WTC11 (cell line): ENCODE results near the gene FAM117B. TPM values are rescaled to one million over a fixed set of nuclear protein-coding genes. Genes with fewer than 3 reads are reported as not detected.
A peak's percentile ranks its signal among the peaks of the same experiment; 100 is the strongest.

Experiments
- ATAC-seq: fragments of 200-7000 bp; cut with Tn5 transposase; 2 replicates; pipeline ENCODE4 v1.10.0; 2021; ENCODE audit warnings: mild to moderate bottlenecking, moderate library complexity
- CTCF ChIA-PET: fragments of 300-600 bp; sonication (Branson Sonifier 250); formaldehyde crosslinking; loops from one replicate; lab custom pipeline; 2021; ENCODE audit warnings: antibody characterized with exemption; lab: Charles Lee
- POLR2A ChIA-PET: fragments of 350-600 bp; sonication (Branson Sonifier 250); formaldehyde crosslinking; loops from one replicate; lab custom pipeline; 2021; ENCODE audit warnings: antibody characterized with exemption; lab: Charles Lee
- DNase-seq: peaks from one replicate; pipeline ENCODE4 v3.0.0; 2021; ENCODE audit warnings: low spot score
- H3K27ac Mint-ChIP-seq: 2 replicates; pipeline ENCODE4 v1.8.0; 2021; ENCODE audit warnings: mixed read lengths
- H3K27me3 Mint-ChIP-seq: 2 replicates; pipeline ENCODE4 v1.8.0; 2021; ENCODE audit warnings: low read depth, mild to moderate bottlenecking, moderate library complexity, mixed read lengths
- H3K36me3 Mint-ChIP-seq: 2 replicates; pipeline ENCODE4 v1.8.0; 2021; ENCODE audit warnings: mixed read lengths
- H3K4me1 Mint-ChIP-seq: 2 replicates; pipeline ENCODE4 v1.8.0; 2022; ENCODE audit warnings: mixed read lengths
- H3K4me3 Mint-ChIP-seq: 2 replicates; pipeline ENCODE4 v1.8.0; 2021; ENCODE audit warnings: mild to moderate bottlenecking, moderate library complexity, mixed read lengths
- H3K9me3 Mint-ChIP-seq: 2 replicates; pipeline ENCODE4 v1.8.0; 2021; ENCODE audit warnings: mixed read lengths
- FOXJ3 ChIP-seq: sonication (generic); formaldehyde crosslinking; IDR thresholded peaks from 2 replicates; pipeline ENCODE4 v1.9.0; 2021; ENCODE audit warnings: missing genetic modification reagents, mild to moderate bottlenecking, borderline replicate concordance
- GABPB1 ChIP-seq: sonication (generic); formaldehyde crosslinking; IDR thresholded peaks from 2 replicates; pipeline ENCODE4 v1.8.1; 2023; ENCODE audit warnings: mild to moderate bottlenecking, missing genetic modification reagents
- MXD4 ChIP-seq: fragments of 250-450 bp; sonication (Bioruptor Pico); IDR thresholded peaks from 2 replicates; pipeline ENCODE4 v1.8.0; 2021; ENCODE audit warnings: mild to moderate bottlenecking, moderate library complexity, borderline replicate concordance
- NR2C2 ChIP-seq: sonication (generic); formaldehyde crosslinking; IDR thresholded peaks from 2 replicates; pipeline ENCODE4 v1.8.0; 2022; ENCODE audit warnings: mild to moderate bottlenecking, missing genetic modification reagents
- NR3C1 ChIP-seq: sonication (generic); formaldehyde crosslinking; conservative IDR thresholded peaks from 2 replicates; pipeline ENCODE4 v1.8.1; 2023; ENCODE audit warnings: low read depth, mild to moderate bottlenecking, missing genetic modification reagents
- SMAD3 ChIP-seq: sonication (generic); formaldehyde crosslinking; IDR thresholded peaks from 2 replicates; pipeline ENCODE4 v1.8.0; 2022; ENCODE audit warnings: missing genetic modification reagents, mild to moderate bottlenecking, borderline replicate concordance
- ZBTB21 ChIP-seq: sonication (generic); formaldehyde crosslinking; IDR thresholded peaks from 2 replicates; pipeline ENCODE4 v1.8.1; 2023; ENCODE audit warnings: mild to moderate bottlenecking, missing genetic modification reagents, borderline replicate concordance
- total RNA-seq: library from RNA; stranded (reverse); gene quantifications from 3 replicates; pipeline ENCODE4 v1.2.3, GENCODE V29; 2021
- TF ChIP-seq, protein P1 (sequence below): fragments of 250-450 bp; sonication (Bioruptor Pico); IDR thresholded peaks from 2 replicates; pipeline ENCODE4 v2.1.2; 2022; ENCODE audit warnings: mild to moderate bottlenecking, moderate library complexity
- TF ChIP-seq, protein P2 (sequence below): sonication (generic); formaldehyde crosslinking; IDR thresholded peaks from 2 replicates; pipeline ENCODE4 v1.8.0; 2022; ENCODE audit warnings: mild to moderate bottlenecking, missing genetic modification reagents
- TF ChIP-seq, protein P3 (sequence below): sonication (generic); formaldehyde crosslinking; IDR thresholded peaks from 2 replicates; pipeline ENCODE4 v1.8.1; 2022; ENCODE audit warnings: low read depth, missing genetic modification reagents, borderline replicate concordance
- TF ChIP-seq, protein P4 (sequence below): sonication (generic); formaldehyde crosslinking; IDR thresholded peaks from 2 replicates; pipeline ENCODE4 v1.8.0; 2022; ENCODE audit warnings: mild to moderate bottlenecking, missing genetic modification reagents
- TF ChIP-seq, protein P5 (sequence below): sonication (generic); formaldehyde crosslinking; IDR thresholded peaks from 2 replicates; pipeline ENCODE4 v1.8.1; 2023; ENCODE audit warnings: mild to moderate bottlenecking, missing genetic modification reagents, moderate library complexity
- TF ChIP-seq, protein P6 (sequence below): fragments of 250-450 bp; sonication (Bioruptor Pico); IDR thresholded peaks from 2 replicates; pipeline ENCODE4 v1.9.0; 2021; ENCODE audit warnings: moderate library complexity, mild to moderate bottlenecking, inconsistent platforms, borderline replicate concordance
- TF ChIP-seq, protein P7 (sequence below): sonication (generic); formaldehyde crosslinking; IDR thresholded peaks from 2 replicates; pipeline ENCODE4 v1.8.0; 2023; ENCODE audit warnings: mild to moderate bottlenecking, missing genetic modification reagents
- TF ChIP-seq, protein P8 (sequence below): fragments of 250-450 bp; sonication (Bioruptor Pico); conservative IDR thresholded peaks from 2 replicates; pipeline ENCODE4 v1.9.0; 2021; ENCODE audit warnings: mild to moderate bottlenecking
- TF ChIP-seq, protein P9 (sequence below): sonication (generic); formaldehyde crosslinking; IDR thresholded peaks from 2 replicates; pipeline ENCODE4 v1.8.1; 2023; ENCODE audit warnings: mild to moderate bottlenecking, missing genetic modification reagents
- TF ChIP-seq, protein P10 (sequence below): sonication (generic); formaldehyde crosslinking; IDR thresholded peaks from 2 replicates; pipeline ENCODE4 v1.8.0; 2023; ENCODE audit warnings: missing genetic modification reagents
- TF ChIP-seq, protein P11 (sequence below): sonication (generic); formaldehyde crosslinking; IDR thresholded peaks from 2 replicates; pipeline ENCODE4 v1.8.1; 2022; ENCODE audit warnings: missing genetic modification reagents, borderline replicate concordance

Gene FAM117B
- total RNA-seq, 1 experiment from 2014 or later: 18.1 TPM

DNA sequence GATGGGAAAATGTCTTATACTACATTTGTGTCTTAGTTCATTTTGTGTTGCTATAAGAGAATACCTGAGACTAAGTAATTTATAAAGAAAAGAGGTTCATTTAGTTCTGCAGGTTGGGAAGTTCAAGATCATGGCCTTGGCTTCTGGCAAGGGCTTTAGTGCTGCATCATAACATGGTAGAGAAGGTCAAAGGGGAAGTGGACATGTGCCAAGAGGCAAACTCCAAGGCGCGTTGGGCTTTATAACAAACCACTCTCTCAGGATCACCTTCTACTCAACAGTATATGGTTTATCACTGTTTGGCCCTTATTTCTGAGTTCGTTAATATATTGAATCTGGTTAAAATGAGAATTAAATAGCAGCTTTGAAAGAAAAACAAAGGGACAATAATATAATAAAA lies 178.6 kb downstream of the FAM117B start:
- H3K27ac Mint-ChIP-seq: no peak overlapping the region
- H3K27me3 Mint-ChIP-seq: peaks cover 3% of the 10 kb centered on the region; the same call in 1 of the 2 replicates
- DNase-seq: no peak
- POLR2A ChIA-PET: no interaction called here
- TF ChIP-seq SMAD3 (CRISPR knock-in tag): no peak
- TF ChIP-seq, protein P1, sequence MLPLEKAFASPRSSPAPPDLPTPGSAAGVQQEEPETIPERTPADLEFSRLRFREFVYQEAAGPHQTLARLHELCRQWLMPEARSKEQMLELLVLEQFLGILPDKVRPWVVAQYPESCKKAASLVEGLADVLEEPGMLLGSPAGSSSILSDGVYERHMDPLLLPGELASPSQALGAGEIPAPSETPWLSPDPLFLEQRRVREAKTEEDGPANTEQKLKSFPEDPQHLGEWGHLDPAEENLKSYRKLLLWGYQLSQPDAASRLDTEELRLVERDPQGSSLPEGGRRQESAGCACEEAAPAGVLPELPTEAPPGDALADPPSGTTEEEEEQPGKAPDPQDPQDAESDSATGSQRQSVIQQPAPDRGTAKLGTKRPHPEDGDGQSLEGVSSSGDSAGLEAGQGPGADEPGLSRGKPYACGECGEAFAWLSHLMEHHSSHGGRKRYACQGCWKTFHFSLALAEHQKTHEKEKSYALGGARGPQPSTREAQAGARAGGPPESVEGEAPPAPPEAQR (CRISPR knock-in tag): no peak
- TF ChIP-seq, protein P2, sequence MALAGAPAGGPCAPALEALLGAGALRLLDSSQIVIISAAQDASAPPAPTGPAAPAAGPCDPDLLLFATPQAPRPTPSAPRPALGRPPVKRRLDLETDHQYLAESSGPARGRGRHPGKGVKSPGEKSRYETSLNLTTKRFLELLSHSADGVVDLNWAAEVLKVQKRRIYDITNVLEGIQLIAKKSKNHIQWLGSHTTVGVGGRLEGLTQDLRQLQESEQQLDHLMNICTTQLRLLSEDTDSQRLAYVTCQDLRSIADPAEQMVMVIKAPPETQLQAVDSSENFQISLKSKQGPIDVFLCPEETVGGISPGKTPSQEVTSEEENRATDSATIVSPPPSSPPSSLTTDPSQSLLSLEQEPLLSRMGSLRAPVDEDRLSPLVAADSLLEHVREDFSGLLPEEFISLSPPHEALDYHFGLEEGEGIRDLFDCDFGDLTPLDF (CRISPR knock-in tag): no peak
- TF ChIP-seq, protein P3, sequence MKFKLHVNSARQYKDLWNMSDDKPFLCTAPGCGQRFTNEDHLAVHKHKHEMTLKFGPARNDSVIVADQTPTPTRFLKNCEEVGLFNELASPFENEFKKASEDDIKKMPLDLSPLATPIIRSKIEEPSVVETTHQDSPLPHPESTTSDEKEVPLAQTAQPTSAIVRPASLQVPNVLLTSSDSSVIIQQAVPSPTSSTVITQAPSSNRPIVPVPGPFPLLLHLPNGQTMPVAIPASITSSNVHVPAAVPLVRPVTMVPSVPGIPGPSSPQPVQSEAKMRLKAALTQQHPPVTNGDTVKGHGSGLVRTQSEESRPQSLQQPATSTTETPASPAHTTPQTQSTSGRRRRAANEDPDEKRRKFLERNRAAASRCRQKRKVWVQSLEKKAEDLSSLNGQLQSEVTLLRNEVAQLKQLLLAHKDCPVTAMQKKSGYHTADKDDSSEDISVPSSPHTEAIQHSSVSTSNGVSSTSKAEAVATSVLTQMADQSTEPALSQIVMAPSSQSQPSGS (CRISPR knock-in tag): no peak
- TF ChIP-seq ZBTB21: no peak
- no peak for TF ChIP-seq NR2C2 (CRISPR knock-in tag)
- TF ChIP-seq, protein P4, sequence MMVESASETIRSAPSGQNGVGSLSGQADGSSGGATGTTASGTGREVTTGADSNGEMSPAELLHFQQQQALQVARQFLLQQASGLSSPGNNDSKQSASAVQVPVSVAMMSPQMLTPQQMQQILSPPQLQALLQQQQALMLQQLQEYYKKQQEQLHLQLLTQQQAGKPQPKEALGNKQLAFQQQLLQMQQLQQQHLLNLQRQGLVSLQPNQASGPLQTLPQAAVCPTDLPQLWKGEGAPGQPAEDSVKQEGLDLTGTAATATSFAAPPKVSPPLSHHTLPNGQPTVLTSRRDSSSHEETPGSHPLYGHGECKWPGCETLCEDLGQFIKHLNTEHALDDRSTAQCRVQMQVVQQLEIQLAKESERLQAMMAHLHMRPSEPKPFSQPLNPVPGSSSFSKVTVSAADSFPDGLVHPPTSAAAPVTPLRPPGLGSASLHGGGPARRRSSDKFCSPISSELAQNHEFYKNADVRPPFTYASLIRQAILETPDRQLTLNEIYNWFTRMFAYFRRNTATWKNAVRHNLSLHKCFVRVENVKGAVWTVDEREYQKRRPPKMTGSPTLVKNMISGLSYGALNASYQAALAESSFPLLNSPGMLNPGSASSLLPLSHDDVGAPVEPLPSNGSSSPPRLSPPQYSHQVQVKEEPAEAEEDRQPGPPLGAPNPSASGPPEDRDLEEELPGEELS: no peak
- TF ChIP-seq, protein P5, sequence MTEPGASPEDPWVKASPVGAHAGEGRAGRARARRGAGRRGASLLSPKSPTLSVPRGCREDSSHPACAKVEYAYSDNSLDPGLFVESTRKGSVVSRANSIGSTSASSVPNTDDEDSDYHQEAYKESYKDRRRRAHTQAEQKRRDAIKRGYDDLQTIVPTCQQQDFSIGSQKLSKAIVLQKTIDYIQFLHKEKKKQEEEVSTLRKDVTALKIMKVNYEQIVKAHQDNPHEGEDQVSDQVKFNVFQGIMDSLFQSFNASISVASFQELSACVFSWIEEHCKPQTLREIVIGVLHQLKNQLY: no peak
- no peak for TF ChIP-seq GABPB1 (CRISPR knock-in tag)
- no peak for TF ChIP-seq FOXJ3 (CRISPR knock-in tag)
- TF ChIP-seq, protein P6, sequence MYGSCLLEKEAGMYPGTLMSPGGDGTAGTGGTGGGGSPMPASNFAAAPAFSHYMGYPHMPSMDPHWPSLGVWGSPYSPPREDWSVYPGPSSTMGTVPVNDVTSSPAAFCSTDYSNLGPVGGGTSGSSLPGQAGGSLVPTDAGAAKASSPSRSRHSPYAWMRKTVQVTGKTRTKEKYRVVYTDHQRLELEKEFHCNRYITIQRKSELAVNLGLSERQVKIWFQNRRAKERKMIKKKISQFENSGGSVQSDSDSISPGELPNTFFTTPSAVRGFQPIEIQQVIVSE (CRISPR knock-in tag): no peak
- TF ChIP-seq, protein P7, sequence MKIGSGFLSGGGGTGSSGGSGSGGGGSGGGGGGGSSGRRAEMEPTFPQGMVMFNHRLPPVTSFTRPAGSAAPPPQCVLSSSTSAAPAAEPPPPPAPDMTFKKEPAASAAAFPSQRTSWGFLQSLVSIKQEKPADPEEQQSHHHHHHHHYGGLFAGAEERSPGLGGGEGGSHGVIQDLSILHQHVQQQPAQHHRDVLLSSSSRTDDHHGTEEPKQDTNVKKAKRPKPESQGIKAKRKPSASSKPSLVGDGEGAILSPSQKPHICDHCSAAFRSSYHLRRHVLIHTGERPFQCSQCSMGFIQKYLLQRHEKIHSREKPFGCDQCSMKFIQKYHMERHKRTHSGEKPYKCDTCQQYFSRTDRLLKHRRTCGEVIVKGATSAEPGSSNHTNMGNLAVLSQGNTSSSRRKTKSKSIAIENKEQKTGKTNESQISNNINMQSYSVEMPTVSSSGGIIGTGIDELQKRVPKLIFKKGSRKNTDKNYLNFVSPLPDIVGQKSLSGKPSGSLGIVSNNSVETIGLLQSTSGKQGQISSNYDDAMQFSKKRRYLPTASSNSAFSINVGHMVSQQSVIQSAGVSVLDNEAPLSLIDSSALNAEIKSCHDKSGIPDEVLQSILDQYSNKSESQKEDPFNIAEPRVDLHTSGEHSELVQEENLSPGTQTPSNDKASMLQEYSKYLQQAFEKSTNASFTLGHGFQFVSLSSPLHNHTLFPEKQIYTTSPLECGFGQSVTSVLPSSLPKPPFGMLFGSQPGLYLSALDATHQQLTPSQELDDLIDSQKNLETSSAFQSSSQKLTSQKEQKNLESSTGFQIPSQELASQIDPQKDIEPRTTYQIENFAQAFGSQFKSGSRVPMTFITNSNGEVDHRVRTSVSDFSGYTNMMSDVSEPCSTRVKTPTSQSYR (CRISPR knock-in tag): no peak
- no peak for TF ChIP-seq MXD4
- TF ChIP-seq, all 79 proteins: peak for 0
- no peak overlapping the region for H3K4me3 Mint-ChIP-seq
- CTCF ChIA-PET: no interaction called here
- peaks cover 42% of the 10 kb centered on the region for H3K36me3 Mint-ChIP-seq
- no peaks in the 10 kb centered on the region for H3K4me1 Mint-ChIP-seq
- H3K9me3 Mint-ChIP-seq: peaks cover 43% of the 10 kb centered on the region
- no peak for ATAC-seq

DNA sequence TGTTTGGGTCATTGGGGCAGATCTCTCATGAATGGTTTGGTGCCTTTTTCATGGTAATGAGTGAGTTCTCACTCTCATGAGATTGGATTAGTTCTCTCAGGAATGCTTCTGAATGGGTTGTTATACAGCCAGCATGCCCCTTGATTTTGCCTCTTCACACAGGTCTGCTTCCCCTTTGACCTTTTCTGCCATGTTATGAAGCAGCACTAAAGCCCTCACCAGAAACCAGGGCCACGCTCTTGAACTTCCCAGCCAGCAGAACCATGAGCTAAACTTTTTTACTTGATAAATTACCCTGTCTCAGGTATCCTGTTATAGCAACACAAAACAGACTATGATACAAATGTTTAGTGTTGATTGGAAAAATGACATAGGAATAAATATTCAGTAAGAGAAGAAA lies 179.5 kb downstream of the FAM117B start:
- no peak for DNase-seq
- ChIA-PET CTCF (no interaction called here), POLR2A (no interaction called here)
- H3K36me3 Mint-ChIP-seq: peaks cover 36% of the 10 kb centered on the region
- H3K9me3 Mint-ChIP-seq: peaks cover 36% of the 10 kb centered on the region
- peak; percentile 55 for ATAC-seq
- no peak overlapping the region for H3K4me3 Mint-ChIP-seq
- peaks cover under 1% of the 10 kb centered on the region; the same call in 1 of the 2 replicates for H3K27me3 Mint-ChIP-seq
- no peaks in the 10 kb centered on the region for H3K4me1 Mint-ChIP-seq
- H3K27ac Mint-ChIP-seq: no peak overlapping the region
- TF ChIP-seq, protein P8, sequence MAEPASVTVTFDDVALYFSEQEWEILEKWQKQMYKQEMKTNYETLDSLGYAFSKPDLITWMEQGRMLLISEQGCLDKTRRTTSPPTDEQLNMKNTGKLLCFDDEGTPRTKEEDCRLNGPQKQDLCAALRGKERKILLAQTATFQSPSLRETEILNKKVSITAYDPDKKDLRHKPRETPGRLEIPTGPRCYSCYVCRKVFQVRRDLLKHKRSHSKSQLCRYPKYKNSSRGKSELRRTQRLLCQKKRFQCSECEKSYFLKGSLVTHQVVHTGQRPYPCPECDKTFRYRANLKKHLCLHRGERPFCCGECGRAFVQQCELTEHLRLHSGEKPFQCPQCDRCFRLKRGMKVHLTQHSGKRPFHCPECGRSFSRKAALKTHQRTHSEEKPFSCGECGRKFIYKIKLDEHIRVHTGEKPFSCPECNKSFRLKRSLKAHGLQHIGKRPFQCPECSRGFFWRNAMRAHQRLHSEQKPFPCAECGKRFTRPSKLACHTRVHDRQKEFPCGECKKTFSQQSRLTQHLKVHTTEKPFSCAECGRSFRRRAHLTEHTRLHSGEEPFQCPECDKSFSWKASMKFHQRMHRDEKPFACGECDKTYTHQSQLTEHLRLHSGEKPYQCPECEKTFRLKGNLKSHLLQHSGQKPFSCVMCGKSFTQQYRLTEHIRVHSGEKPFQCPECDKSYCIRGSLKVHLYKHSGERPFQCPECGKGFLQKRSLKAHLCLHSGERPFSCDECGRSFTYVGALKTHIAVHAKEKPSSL: no peak
- no peak for TF ChIP-seq NR3C1 (CRISPR knock-in tag)
- TF ChIP-seq, protein P9, sequence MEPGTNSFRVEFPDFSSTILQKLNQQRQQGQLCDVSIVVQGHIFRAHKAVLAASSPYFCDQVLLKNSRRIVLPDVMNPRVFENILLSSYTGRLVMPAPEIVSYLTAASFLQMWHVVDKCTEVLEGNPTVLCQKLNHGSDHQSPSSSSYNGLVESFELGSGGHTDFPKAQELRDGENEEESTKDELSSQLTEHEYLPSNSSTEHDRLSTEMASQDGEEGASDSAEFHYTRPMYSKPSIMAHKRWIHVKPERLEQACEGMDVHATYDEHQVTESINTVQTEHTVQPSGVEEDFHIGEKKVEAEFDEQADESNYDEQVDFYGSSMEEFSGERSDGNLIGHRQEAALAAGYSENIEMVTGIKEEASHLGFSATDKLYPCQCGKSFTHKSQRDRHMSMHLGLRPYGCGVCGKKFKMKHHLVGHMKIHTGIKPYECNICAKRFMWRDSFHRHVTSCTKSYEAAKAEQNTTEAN (CRISPR knock-in tag): no peak
- TF ChIP-seq, protein P10, sequence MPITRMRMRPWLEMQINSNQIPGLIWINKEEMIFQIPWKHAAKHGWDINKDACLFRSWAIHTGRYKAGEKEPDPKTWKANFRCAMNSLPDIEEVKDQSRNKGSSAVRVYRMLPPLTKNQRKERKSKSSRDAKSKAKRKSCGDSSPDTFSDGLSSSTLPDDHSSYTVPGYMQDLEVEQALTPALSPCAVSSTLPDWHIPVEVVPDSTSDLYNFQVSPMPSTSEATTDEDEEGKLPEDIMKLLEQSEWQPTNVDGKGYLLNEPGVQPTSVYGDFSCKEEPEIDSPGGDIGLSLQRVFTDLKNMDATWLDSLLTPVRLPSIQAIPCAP (CRISPR knock-in tag): no peak
- TF ChIP-seq, protein P11, sequence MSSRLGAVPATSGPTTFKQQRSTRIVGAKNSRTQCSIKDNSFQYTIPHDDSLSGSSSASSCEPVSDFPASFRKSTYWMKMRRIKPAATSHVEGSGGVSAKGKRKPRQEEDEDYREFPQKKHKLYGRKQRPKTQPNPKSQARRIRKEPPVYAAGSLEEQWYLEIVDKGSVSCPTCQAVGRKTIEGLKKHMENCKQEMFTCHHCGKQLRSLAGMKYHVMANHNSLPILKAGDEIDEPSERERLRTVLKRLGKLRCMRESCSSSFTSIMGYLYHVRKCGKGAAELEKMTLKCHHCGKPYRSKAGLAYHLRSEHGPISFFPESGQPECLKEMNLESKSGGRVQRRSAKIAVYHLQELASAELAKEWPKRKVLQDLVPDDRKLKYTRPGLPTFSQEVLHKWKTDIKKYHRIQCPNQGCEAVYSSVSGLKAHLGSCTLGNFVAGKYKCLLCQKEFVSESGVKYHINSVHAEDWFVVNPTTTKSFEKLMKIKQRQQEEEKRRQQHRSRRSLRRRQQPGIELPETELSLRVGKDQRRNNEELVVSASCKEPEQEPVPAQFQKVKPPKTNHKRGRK (CRISPR knock-in tag): no peak
